GF-D8 (cell line): Measurements from ENCODE around the gene ZBTB46.

Experiments
- DNase-seq: peaks from one replicate; lab custom pipeline; 2025; lab: John Stamatoyannopoulos, UW

ZBTB46 gene

DNA sequence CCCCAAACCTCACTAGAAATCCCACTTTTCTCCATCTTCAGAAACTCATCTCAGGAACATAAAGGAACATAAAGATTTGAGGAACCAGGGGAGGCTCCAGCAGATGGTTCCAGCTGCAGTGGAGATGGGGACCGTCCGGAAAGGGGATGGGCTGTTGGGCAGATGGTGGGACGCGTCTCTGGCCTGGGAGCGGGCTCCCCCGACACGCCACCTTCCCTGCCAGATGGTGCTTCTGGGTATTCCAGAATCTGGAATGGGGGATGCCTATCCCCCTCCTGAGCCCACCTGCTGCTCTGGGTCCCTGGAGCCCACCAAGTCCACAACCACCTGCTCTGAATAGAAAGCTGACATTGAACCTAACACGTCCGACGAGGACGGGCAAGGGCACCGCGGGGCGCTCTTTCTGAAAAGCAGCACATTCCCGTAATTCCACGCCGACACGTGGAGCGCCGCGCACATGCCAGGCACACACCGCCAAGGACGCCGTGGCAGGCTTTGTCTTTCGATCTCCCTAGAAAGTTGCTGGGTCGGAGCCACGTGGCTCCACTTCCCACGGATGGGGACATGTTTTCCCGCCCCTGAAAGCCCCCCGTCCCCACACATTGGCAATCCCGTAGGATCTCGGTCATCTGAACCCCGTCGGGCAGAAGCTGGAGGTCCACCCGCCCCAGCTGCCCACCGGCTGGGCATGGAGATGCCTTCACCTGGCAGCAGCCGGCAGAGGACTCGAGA is 64.2 kb downstream of the ZBTB46 start:
- no peak for DNase-seq

GRCh38 chr20:63765902-63766301 is 65.2 kb downstream of the ZBTB46 start:
- no peak for DNase-seq

DNA sequence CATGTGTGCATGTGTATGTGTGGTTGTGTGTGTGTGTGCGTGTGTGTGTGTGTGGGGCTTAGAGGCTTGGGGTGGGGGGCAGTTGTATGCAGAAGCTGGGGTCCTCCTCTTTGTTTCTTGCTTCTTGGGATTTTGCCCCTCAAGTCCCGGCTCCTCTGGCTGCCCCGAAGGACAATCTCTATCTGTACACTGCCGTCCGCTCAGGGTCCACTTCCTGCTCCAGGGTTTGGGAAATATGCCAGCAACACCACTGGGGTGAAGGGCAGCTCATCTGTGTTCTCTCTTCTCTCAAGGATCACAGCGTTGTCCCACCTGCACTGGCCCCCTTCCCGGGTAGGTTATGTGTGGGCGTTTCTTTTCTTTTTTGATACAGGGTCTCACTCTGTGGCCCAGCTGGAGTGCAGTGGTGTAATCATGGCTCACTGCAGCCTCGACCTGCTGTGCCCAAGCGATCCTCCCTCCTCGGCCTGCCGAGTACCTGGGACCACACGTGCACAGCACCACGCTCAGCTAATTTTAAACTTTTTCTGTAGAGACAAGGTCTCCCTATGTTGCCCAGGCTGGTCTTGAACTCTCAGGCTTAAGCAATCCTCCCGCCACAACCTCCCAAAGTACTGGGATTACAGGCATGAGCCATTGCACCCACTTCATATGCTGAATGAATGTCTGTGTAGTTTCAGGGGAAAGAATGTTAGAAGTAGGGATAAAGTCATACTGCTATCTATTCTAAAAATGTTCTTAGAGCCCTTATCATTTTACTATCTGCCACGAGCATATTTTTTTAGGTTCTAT is 65.8 kb downstream of the ZBTB46 start:
- DNase-seq: no peak

DNA sequence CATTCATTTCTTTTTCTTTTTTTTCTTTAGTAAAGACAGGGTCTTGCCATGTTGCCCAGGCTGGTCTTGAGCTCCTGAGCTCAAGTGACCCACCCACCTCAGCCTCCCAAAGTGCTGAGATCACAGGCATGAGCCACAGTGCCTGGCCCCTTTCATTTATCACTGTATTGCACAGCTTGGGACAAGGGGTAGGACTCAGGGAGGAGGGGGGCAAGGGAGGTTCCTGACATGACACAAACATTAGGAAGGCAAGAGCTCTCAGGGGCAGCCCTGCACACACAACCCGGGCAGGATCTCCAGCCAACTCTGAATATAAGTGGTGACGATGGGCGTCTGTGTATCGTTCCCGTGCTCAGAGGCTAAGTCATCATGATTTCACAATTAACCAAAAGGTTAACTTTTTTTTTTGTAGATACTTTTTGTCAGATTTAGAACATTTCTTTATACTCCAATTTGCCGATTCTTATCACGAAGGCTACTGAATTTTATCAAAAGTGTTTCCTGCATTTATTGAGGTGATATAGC is 71.6 kb downstream of the ZBTB46 start:
- DNase-seq: no peak

DNA sequence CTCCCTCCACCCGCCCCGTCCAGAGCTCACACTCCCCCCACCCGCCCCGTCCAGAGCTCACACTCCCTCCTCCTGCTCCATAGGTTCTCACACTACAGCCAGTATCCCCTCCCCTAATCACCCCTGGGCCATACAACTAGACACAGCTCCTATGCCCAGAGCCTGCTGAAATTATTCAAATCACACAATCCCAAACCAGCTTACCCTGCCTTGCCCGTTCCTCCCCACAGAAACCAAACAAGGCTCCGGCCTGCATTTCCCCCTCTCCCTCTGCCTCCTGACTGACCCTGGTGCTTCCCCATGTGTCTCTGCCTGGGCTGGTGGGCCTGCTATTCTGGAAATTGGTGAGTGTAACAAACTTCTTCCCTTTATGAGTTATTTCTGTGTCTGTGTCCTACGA is 72.9 kb downstream of the ZBTB46 start:
- DNase-seq: no peak

- DNase-seq: no peak
These were observed 74.4 kb downstream of the ZBTB46 start for GRCh38 chr20:63756648-63756991.

DNA sequence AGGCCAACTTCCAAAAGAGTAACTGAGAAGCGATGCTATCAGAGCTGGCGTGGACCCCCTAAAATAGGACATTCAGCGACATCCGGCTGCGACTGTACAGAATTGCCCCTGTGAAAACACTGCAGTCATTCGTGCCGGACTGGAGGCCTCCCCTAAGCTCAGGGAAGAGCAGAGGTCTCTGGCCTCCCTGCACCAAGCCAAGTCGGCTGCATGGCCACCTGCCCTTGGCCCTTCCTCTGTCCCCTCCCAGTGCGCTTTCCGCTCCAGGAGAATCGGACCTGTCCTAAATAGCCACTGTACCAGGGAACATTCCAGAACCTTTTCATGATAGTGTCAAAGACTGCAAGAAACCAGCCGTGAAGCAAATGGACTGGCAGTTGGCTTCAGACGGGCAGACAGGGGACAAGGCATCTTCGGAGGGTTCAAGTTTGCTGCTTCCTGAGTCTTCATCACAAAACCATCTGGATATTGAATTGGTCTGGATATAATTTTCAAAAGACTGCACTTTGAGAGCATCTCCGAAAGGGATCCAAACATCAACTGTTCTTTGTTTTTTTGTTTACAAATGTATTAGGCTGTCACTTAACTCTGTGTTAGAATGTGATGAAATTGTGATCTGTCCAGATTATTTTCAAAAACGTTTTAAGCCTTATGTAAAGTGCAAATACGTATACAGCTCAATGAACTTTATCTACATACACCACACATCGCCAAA is 75.0 kb downstream of the ZBTB46 start:
- no peak for DNase-seq

DNA sequence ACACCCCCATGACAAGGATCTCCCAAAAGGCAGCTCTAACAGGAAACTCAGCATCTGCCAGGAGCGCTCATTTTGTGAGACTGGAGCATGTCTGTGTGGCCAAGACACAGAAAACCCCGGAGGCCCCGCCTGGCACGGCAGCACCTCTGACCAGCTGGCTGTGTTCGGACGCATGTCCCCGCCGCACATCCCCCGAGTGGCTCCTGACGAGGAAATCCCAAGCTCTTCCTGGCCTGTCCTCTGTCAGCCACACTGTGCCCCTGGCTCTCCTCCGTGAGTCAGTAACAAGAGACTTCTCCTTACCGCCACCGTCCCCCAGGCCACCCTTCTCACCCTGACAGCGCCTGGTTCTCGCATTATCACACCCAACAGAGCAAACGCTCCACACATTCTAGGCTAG is 77.1 kb downstream of the ZBTB46 start:
- no peak for DNase-seq

GRCh38 chr20:63753381-63753780 is 77.7 kb downstream of the ZBTB46 start:
- no peak for DNase-seq

DNA sequence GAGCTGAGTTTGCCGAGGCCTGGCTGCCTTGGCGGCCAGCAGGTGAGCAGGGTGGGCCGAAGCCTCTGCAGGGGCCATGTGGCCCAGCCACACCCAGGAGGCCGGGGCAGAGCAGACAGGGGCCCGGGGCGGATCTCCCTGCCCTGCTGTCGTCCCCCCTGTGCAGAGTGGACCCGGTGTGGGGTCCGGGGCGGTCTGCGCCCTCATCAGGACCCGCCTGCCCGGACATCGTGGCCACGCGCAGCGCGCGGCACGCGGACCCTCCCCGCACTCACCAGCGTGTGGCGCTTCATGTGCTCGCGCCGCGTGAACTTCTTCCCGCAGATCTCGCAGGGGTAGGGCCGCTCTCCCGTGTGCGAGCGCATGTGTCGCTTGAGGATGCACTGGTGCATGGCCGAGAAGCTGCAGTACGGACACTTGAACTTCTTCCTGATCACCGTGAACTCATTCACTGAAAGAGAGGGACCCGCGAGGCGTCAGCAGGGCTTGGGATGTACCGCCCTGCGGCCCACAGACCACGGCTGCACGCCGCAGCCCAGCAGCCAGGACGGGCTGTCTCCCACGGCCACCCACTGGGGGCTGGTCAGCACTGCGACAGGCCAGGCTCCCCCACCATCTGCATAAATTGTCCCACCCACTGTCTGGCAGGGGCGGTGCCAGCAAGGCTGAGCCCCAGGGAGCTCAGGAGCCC is 78.5 kb downstream of the ZBTB46 start:
- DNase-seq: no peak

DNA sequence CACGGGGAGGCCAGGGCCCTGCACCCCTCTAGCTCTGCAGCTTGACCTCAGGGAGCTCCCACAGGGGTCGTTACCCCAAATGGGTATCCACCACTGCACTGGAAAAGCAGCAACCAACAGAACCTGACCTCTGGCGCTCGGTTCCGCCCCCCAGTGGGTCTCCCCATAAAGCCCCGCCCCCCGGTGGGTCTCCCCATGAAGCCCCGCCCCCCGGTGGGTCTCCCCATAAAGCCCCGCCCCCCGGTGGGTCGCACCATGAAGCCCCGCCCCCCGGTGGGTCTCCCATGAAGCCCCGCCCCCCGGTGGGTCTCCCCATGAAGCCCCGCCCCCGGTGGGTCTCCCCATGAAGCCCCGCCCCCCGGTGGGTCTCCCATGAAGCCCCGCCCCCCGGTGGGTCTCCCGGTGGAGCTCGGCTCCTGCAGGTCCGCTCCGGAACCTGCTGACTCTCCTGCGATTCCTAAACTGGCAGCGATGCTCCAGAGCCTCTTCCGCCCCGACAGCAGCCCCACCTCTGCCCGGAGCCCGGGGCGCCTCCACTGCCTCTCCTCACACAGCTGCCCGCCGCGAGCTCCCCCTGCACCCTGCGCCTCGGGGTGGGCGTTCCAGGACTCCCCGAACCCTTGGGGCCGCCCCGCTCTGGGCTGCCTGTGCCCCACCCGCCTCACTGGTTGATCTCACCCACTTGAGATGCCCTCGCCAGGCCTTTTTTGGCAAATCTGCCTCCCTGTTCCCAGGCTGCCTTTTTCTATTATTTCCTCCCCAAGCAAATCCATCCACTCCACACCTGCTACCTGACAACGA is 79.4 kb downstream of the ZBTB46 start:
- DNase-seq: no peak

DNA sequence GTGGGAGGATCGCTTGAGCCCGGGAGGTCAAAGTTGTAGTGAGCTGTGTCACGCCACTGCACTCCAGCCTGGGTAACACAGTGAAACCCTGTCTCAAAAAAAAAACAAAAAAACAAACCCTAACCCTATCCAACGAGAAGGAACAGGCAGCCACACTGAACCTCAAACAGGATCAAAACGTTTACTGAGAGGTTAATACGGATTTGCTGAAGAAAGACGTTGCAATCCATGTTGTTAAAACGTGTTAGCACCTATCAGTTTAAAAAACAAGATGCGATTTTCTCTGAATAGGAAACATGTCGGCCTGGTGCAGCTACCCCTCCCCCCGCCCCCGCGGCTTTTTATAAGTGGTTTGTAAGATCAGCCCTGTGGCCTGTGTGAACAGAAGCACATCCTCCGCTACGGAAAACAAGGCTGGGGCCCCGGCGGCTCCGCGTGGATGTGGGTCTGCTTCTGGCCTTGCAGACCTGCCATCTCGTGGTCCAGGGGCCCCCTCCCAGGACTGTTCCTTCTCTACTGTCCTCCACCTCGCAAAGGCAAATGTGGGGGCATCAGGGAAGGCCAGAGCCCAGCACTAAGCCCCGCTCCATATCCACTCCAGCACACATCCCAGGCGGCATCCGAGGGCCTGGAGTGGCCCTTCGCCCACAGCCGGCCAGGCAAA is 80.1 kb downstream of the ZBTB46 start:
- no peak for DNase-seq

GRCh38 chr20:63749597-63750508 is 81.2 kb downstream of the ZBTB46 start:
- no peak for DNase-seq

DNA sequence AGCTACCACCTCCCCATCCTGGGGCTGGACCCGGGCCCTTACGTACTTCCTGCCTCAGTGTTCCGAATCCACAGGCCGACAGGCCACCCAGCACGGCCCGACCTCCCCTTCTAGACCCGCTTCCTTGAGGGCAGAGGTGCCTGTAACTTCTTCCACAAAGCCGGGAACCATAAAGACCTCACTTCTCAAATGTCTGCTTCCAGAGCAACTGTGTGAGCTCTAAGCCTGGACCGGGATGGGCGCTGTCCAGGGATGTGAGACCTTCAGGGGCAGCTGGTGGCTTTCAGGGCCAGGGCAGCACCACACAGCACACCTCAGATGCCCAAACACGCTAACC is 82.2 kb downstream of the ZBTB46 start:
- no peak for DNase-seq

- DNase-seq: no peak
These were observed 82.8 kb downstream of the ZBTB46 start for GRCh38 chr20:63748070-63748933.

DNA sequence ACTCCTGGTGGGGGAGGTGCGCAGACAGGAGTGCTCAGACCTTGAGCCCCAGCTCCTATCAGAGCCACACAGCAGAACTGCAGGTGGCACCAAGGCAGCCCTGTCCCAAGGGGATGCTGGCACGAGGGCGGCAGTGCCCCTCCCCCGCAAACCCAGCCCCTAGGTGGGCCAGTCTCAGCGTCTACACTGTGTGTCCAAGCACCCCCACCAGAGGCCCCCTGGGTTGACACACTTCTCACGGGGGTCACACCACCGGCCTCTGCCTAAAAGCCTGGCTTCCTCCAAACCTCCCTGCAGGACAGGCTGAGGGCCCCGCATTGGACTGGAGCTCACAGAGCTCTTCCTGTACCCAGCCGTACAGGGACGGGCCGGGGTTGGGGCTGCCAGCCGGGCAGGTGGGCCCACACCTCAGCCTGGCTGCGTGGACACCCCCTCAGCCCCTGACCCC is 83.4 kb downstream of the ZBTB46 start:
- no peak for DNase-seq

DNA sequence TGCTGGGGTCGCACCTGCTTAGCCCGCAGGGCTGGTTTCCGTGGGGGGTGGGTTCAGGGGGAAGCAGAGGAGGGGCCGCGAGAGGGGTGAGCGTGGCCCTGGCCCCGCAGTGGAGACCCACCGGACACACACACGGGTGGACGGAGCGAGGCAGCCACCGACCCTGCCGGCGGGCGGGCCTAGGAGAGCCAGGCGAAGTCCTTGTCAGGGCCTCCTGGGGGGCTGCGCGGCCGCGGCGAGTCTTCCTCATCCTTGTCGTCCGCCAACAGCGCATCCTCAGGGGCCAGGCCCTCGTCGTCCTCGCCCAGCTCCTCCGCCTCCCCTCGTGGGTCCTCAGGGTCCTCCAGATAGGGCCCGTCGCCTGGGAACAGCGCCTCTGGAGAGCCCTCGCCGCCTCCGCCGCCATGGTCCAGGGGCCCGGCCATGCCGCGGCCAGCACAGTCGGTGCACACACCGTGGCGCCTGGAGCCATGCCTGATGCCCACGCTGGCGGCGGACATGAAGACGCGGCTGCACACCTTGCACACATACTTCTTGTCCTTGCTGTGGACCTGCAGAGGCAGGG is 84.2 kb downstream of the ZBTB46 start:
- DNase-seq: no peak

GRCh38 chr20:63745961-63746731 is 84.9 kb downstream of the ZBTB46 start:
- no peak for DNase-seq
